OCI-LY7 (cell line): Measurements from ENCODE around the gene ZNHIT3. TPM values are rescaled to one million over a fixed set of nuclear protein-coding genes. Genes with fewer than 3 reads are reported as not detected.

Experiments used
- BruUV-seq: library from RNA; stranded (reverse); fragments of 400-500 nt; replicated peaks from 2 replicates; lab custom pipeline; 2021; lab: Mats Ljungman, UMichigan
- CTCF ChIA-PET: fragments of 300-600 bp; sonication (Branson Sonifier 250); formaldehyde crosslinking; loops from one replicate; lab custom pipeline; 2022; ENCODE audit warnings: antibody characterized with exemption; ENCODE audit not compliant: unreplicated experiment; lab: Charles Lee
- POLR2A ChIA-PET: fragments of 300-600 bp; sonication (Branson Sonifier 250); formaldehyde crosslinking; loops from one replicate; lab custom pipeline; 2022; ENCODE audit warnings: antibody characterized with exemption; lab: Charles Lee
- DNase-seq: peaks from one replicate; pipeline ENCODE4 v3.0.0-alpha.2; 2015; ENCODE audit warnings: low spot score
- H2AFZ ChIP-seq: fragments of 200-600 bp; sonication (generic), shearing (Covaris generic); 2 replicates; pipeline ENCODE4 v1.6.1; 2014; ENCODE audit warnings: mild to moderate bottlenecking, antibody characterized with exemption, low read length, moderate library complexity
- H3K27ac ChIP-seq: fragments of 200-600 bp; sonication (generic); 2 replicates; pipeline ENCODE4 v1.5.1; 2014; ENCODE audit warnings: mixed run types, low read depth, mild to moderate bottlenecking, moderate library complexity, low read length, inconsistent platforms; ENCODE audit not compliant: poor library complexity, severe bottlenecking
- H3K36me3 ChIP-seq: fragments of 200-600 bp; sonication (generic); 2 replicates; pipeline ENCODE4 v1.6.1; 2014; ENCODE audit warnings: mild to moderate bottlenecking, antibody characterized with exemption, low read length, moderate library complexity, mixed read lengths; ENCODE audit not compliant: insufficient read depth
- H3K4me1 ChIP-seq: fragments of 200-600 bp; sonication (generic); 2 replicates; pipeline ENCODE4 v1.5.1; 2014; ENCODE audit warnings: mild to moderate bottlenecking, low read length; ENCODE audit not compliant: insufficient read depth, poor library complexity, severe bottlenecking
- H3K4me2 ChIP-seq: fragments of 200-600 bp; sonication (generic); 2 replicates; pipeline ENCODE4 v1.6.1; 2014; ENCODE audit warnings: mild to moderate bottlenecking, low read length
- H3K4me3 ChIP-seq: fragments of 200-600 bp; sonication (generic); 2 replicates; pipeline ENCODE4 v1.5.1; 2014; ENCODE audit warnings: mild to moderate bottlenecking, low read depth, low read length; ENCODE audit not compliant: poor library complexity, severe bottlenecking
- H3K79me2 ChIP-seq: fragments of 200-600 bp; sonication (generic); 2 replicates; pipeline ENCODE4 v1.6.1; 2016; ENCODE audit warnings: low read depth, mild to moderate bottlenecking, low read length, moderate library complexity, mixed read lengths; ENCODE audit not compliant: insufficient read depth
- H3K9me2 ChIP-seq: fragments of 200-600 bp; sonication (generic); 2 replicates; pipeline ENCODE4 v1.6.1; 2016; ENCODE audit warnings: mild to moderate bottlenecking, low read length, mixed read lengths; ENCODE audit not compliant: insufficient read depth
- H3K9me3 ChIP-seq: fragments of 200-600 bp; sonication (generic); 2 replicates; pipeline ENCODE4 v1.6.1; 2014; ENCODE audit warnings: mild to moderate bottlenecking, mixed run types, low read length, mixed read lengths
- H4K20me1 ChIP-seq: fragments of 200-600 bp; sonication (generic); 2 replicates; pipeline ENCODE4 v1.6.1; 2014; ENCODE audit warnings: mild to moderate bottlenecking, antibody characterized with exemption, low read length, moderate library complexity, mixed read lengths; ENCODE audit not compliant: insufficient read depth
- CTCF ChIP-seq: fragments of 200-600 bp; sonication (generic); conservative IDR thresholded peaks from 2 replicates; pipeline ENCODE4 v1.5.1; 2014; ENCODE audit warnings: mild to moderate bottlenecking, antibody characterized with exemption, low read length, moderate library complexity, mixed read lengths
- EZH2phosphoT487 ChIP-seq: fragments of 200-600 bp; sonication (generic); IDR thresholded peaks from 2 replicates; pipeline ENCODE4 v1.6.1; 2018; ENCODE audit warnings: low read depth, borderline replicate concordance, mild to moderate bottlenecking, mixed run types, antibody characterized with exemption, low read length, moderate library complexity, mixed read lengths
- intact Hi-C: fragments of 100-400 bp; cut with micrococcal nuclease; formaldehyde crosslinking; loops from one replicate; pipeline ENCODE4 v1.10.0; 2022; ENCODE audit not compliant: unreplicated experiment
- total RNA-seq, 2 experiments: library from RNA; depleted of rRNA in 1 of 2; stranded (reverse); fragments of >200 nt in 1 of 2; shearing (Covaris generic) in 1 of 2; gene quantifications; 2 replicates each; pipeline ENCODE4 v1.2.3, GENCODE V29; 2014 to 2022

ZNHIT3 gene
- total RNA-seq, 2 experiments from 2014 or later: 40.4 to 47.7 TPM

GRCh38 chr17:36498560-36499300, 12.2 kb downstream of the ZNHIT3 start:
- CTCF ChIA-PET: no interaction called here
- H2AFZ ChIP-seq: no peak overlapping the region
- peaks cover 93% of the 10 kb centered on the region for H3K36me3 ChIP-seq
- POLR2A ChIA-PET: interaction anchor here (1.6 kb wide), 1 partner anchor 13 kb away, joined by 4 read pairs; no protein-coding TSS in a partner anchor
- no peaks in the 10 kb centered on the region for H3K9me3 ChIP-seq
- H3K4me2 ChIP-seq: no peak overlapping the region
- no peak overlapping the region for H3K4me3 ChIP-seq
- no TSS peak for BruUV-seq
- no peaks in the 10 kb centered on the region for H4K20me1 ChIP-seq
- no peak for DNase-seq
- TF ChIP-seq EZH2phosphoT487 (no peak), CTCF (no peak)
- H3K9me2 ChIP-seq: no peaks in the 10 kb centered on the region
- intact Hi-C loops: no loop called here
- no peak overlapping the region for H3K27ac ChIP-seq
- no peaks in the 10 kb centered on the region for H3K4me1 ChIP-seq
- no peaks in the 10 kb centered on the region for H3K79me2 ChIP-seq

GRCh38 chr17:36500745-36501225, 14.3 kb downstream of the ZNHIT3 start:
- no peak overlapping the region for H3K4me3 ChIP-seq
- H3K79me2 ChIP-seq: no peaks in the 10 kb centered on the region
- H3K4me2 ChIP-seq: no peak overlapping the region
- TF ChIP-seq CTCF (no peak), EZH2phosphoT487 (no peak)
- intact Hi-C loops: no loop called here
- no peak for DNase-seq
- H3K9me3 ChIP-seq: no peaks in the 10 kb centered on the region
- CTCF ChIA-PET: interaction anchor here (0.6 kb wide), 1 partner anchor 82 kb away, joined by 3 read pairs; no protein-coding TSS in a partner anchor
- H3K27ac ChIP-seq: no peak overlapping the region
- no peaks in the 10 kb centered on the region for H3K4me1 ChIP-seq
- peaks cover 91% of the 10 kb centered on the region for H3K36me3 ChIP-seq
- no TSS peak for BruUV-seq
- no peaks in the 10 kb centered on the region for H3K9me2 ChIP-seq
- H2AFZ ChIP-seq: no peak overlapping the region
- POLR2A ChIA-PET: no interaction called here
- no peaks in the 10 kb centered on the region for H4K20me1 ChIP-seq

- peaks cover 91% of the 10 kb centered on the region for H3K36me3 ChIP-seq
- no peaks in the 10 kb centered on the region for H4K20me1 ChIP-seq
- no TSS peak for BruUV-seq
- no peak overlapping the region for H3K4me2 ChIP-seq
- no peak for DNase-seq
- no peak overlapping the region for H3K27ac ChIP-seq
- no peaks in the 10 kb centered on the region for H3K79me2 ChIP-seq
- no peak overlapping the region for H3K4me3 ChIP-seq
- H3K4me1 ChIP-seq: no peaks in the 10 kb centered on the region
- ChIA-PET POLR2A (interaction anchor here (0.6 kb wide), 1 partner anchor 205 kb away, joined by 4 read pairs; no protein-coding TSS in a partner anchor), CTCF (interaction anchor here (0.6 kb wide), 1 partner anchor 81 kb away, joined by 3 read pairs; no protein-coding TSS in a partner anchor)
- H3K9me3 ChIP-seq: no peaks in the 10 kb centered on the region
- no peaks in the 10 kb centered on the region for H3K9me2 ChIP-seq
- TF ChIP-seq CTCF (no peak), EZH2phosphoT487 (no peak)
- intact Hi-C loops: no loop called here
- no peak overlapping the region for H2AFZ ChIP-seq
Measured at GRCh38 chr17:36501351-36501750, 14.9 kb downstream of the ZNHIT3 start.
